Measurements from ENCODE around the gene GALNT8. TPM values are rescaled to one million over a fixed set of nuclear protein-coding genes. Genes with fewer than 3 reads are reported as not detected.

The GALNT8 gene
- polyA plus RNA-seq, 10 donors, result 4.1 to 5.8 (median 5.0) TPM

GRCh38 chr12:4796216-4796615, 76.0 kb downstream of the GALNT8 start:
- no peak for DNase-seq

GRCh38 chr12:4796694-4797482, 76.7 kb downstream of the GALNT8 start:
- DNase-seq, result no peak

- DNase-seq, result no peak
Observed at GRCh38 chr12:4800555-4800954, 80.4 kb downstream of the GALNT8 start.

- no peak for DNase-seq
Observed at GRCh38 chr12:4802841-4803240, 82.6 kb downstream of the GALNT8 start.

GRCh38 chr12:4806439-4807115, 86.4 kb downstream of the GALNT8 start:
- DNase-seq, result no peak

GRCh38 chr12:4807116-4807783, 87.0 kb downstream of the GALNT8 start:
- DNase-seq, result no peak

- DNase-seq, result no peak
Observed at GRCh38 chr12:4807813-4808212, 87.6 kb downstream of the GALNT8 start.

- DNase-seq, result peak; percentile 37 to 89 (median 80)
Observed at GRCh38 chr12:4809013-4809448, 88.8 kb downstream of the GALNT8 start.

- peak in 1 of 3 donors; percentile 62 for DNase-seq
Observed at GRCh38 chr12:4809449-4810218, 89.4 kb downstream of the GALNT8 start.

- DNase-seq, result no peak
Observed at GRCh38 chr12:4810219-4810671, 90.0 kb downstream of the GALNT8 start.

- DNase-seq, result no peak
Observed at GRCh38 chr12:4812624-4813327, 92.6 kb downstream of the GALNT8 start.

GRCh38 chr12:4813741-4814140, 93.5 kb downstream of the GALNT8 start:
- no peak for DNase-seq

- no peak for DNase-seq
Observed at GRCh38 chr12:4814485-4814884, 94.3 kb downstream of the GALNT8 start.

GRCh38 chr12:4816744-4817525, 96.7 kb downstream of the GALNT8 start:
- no peak for DNase-seq

GRCh38 chr12:4817880-4818279, 97.7 kb downstream of the GALNT8 start:
- DNase-seq, result peak in 1 of 3 donors; percentile 41

- DNase-seq, result peak in 1 of 3 donors; percentile 18
Observed at GRCh38 chr12:4819654-4820053, 99.5 kb downstream of the GALNT8 start.

- no peak for DNase-seq
Observed at GRCh38 chr12:4820971-4821370, 100.8 kb downstream of the GALNT8 start.

Measured in muscle of back (tissue), 11 donors.